HG03442 (cell line): ENCODE data around the gene LBHD2.
"Not testable (repeated sequence)": the region's sequence is repeated elsewhere in the genome, so short reads cannot be mapped to it uniquely, and the experiment has no call there.

ENCODE experiments used
- ATAC-seq: cut with Tn5 transposase; IDR thresholded peaks from one replicate; pipeline ENCODE4 v1.9.1; 2021; ENCODE audit warnings: mild to moderate bottlenecking, moderate library complexity; ENCODE audit not compliant: unreplicated experiment

LBHD2 gene

GRCh38 chr14:103084021-103084919 is at the start of gene LBHD2:
LBHD2 (plus strand) TSS chr14:103084210; CDS start chr14:103086013, 1,803 bp downstream.
- no peak for ATAC-seq

DNA sequence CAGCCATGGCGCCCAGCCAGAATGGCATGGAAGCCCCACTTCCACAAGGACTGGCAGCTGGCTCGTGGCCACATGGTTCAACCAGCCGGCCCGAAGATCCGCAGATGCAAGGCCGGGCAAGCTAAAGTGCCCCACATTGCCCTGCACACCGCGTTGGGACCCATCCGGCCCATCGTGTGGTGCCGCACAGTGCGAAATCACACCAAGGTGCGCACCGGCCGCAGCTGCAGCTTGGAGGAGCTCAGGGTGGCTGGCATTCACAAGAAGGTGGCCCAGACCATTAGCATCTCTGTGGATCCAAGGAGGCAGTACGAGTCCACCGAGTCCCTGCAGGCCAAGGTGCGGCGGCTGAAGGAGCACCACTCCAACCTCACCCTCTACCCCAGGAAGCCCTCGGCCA is 42.5 kb upstream of the LBHD2 start:
- no peak for ATAC-seq

DNA sequence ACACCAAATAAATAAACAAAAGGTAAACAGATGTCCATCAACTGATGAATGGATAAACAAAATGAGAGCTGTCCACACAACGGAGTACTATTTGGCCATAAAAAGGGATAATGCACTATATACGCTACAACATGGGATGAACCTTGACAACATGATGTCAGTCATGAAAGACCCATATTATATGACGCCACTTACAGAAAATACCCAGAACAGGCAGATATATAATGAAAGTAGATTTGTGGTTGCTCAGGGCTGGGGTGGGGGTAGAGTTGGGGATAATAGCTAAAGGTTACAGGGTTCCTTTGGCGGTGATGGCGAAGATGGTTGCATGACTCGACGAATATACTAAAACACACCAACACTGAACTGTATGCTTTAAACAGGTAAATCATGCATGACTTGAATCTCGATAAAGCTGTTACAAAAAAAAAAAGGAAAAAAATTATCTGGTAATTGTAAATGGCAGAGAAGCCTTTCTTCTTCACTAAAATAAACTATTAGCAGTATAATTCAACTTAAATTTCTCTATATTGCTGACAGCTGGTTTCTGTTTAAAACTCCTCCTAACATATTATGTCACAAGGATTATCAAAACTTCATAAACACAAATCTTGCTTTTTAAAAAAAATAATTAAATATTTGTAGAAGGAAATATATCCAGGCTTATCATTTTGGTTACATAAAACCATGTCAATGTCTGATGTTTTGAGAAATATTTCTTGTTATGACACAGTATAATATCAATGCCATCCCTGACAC is 40.6 kb upstream of the LBHD2 start:
- no peak for ATAC-seq

GRCh38 chr14:103045371-103045869 is 38.6 kb upstream of the LBHD2 start:
- no peak for ATAC-seq

DNA sequence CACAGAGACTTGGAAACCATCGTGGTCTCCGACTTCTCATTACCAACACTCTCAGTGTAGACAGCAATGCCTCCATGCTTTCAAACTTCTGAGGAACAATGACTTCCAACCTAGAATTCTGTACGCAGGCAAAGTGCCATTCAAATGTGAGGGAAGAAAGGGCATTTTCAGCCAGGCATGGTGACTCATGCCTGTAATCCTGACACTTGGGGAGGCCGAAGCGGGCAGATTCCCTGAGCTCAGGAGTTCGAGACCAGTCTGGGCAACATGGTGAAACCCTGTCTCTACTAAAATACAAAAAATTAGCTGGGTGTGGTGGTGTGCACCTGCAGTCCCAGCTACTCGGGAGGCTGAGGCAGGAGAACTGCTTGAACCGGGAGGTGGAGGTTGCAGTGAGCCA is 36.6 kb upstream of the LBHD2 start:
- ATAC-seq: not testable (repeated sequence)

DNA sequence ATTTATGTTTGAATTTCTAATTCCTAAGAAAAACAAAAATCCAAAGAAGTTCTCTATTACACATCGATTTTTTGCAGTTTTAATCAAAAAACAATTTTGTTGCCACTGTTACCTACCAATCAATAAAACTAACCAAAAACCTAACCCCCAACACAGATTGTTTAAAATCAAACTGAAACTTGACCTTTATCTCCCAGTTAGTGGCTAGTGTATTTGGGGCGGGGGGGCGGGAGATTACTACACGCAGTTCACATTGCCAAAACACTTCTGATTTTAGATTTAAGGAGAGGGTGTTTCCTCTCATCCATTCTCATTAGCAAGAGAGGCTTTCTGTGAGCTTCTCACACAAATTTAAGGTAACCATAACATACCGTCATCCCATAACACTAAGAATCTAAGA is 33.1 kb upstream of the LBHD2 start:
- ATAC-seq: no peak

GRCh38 chr14:103052407-103052806 is 31.6 kb upstream of the LBHD2 start:
- no peak for ATAC-seq

DNA sequence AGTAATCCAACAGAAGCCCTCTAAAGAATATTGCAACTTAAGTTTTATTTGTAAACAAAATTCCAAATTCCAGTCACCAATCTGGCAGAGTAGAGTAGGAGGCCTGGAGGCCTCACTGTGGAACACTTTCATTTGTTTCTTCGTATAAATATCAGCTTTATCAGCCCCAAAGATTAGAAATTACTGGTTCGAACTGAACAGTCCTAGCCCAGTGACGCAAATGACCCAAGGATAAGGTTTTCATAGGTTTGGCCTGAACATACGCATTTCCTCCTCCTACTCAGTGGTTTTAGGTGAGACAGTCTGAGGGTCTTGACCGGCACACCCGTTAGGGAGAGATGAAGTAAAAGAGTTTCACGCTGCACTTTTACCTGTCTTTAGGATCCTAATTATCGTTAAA is 28.3 kb upstream of the LBHD2 start:
- ATAC-seq: no peak

DNA sequence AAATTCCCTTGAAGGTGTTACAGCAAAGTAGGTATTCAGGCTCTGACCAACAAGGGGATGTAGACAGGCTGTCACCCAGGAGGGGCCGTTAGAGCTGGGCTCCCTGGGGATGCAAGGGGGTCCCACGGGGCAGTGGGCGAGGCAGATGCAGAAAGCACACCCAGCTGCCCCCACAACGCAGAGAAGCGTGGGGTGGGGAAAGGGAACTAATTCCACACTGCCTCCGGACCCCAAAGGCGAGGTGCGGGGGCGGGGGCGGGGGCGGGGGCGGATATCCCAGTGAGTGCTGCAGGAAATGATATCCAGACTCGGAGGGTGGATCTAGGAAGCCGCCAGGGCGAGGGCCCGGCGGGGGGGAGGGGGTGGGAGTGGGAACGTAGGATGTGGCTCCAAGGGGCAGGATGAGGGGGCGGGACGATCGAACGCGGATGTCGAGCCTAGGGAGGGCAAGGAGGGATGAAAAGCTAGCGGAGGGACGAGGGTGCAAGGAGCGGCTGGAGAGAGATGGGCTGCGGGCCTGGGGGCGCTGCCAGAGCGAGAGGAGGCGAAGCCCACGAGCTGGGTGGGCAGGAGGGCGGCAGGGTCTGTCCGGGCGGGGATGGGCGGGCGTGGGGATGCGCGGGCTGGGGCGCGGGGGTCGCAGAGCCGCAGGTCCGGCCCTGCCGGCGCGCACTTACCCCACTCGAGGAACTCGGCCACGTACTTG is 27.5 kb upstream of the LBHD2 start:
- peak; percentile 4 for ATAC-seq

DNA sequence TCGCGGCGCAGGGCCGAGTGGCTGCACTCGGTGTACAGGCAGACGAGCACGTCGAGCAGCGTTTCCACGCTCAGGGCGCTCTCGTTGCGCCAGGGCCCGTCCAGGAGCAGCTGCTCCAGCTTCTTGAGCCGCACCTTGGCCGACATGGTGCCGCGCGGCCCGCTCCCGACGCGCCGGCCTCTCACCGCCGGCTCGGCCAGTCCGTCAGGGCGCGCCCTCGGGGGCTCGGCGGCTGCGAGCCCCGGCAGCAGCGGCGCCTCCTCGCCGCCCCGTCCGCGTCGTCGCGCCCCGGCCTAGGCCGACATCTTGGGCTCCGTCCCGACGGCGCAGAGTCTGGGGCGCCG is 27.0 kb upstream of the LBHD2 start:
- no peak for ATAC-seq

- peak; percentile 77 for ATAC-seq
These were observed 26.4 kb upstream of the LBHD2 start, which contains the start of gene CDC42BPB for GRCh38 chr14:103057372-103058163. CDC42BPB (minus strand) TSS chr14:103057549; CDS start chr14:103057173, 376 bp downstream.

GRCh38 chr14:103058164-103059055 is 25.6 kb upstream of the LBHD2 start:
- no peak for ATAC-seq

DNA sequence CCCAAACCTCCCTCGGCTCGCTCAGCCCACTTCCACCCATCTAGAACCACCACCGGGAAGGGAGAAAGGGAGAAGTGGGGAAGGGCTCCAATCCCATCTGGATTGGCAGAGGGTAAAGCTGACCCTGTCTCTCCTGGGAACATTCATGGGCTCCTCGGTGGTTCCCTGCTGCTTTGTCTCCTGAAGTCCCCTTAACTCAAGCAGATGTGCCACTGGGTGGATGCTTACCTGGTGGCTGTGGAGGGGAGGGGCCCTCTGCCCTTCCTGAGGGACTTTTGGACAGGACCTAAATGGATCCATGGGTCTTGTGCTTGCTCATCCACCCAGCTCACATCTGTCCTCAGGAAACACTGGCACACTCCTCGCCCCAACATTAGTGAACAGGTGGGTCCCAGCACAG is 24.5 kb upstream of the LBHD2 start:
- no peak for ATAC-seq

DNA sequence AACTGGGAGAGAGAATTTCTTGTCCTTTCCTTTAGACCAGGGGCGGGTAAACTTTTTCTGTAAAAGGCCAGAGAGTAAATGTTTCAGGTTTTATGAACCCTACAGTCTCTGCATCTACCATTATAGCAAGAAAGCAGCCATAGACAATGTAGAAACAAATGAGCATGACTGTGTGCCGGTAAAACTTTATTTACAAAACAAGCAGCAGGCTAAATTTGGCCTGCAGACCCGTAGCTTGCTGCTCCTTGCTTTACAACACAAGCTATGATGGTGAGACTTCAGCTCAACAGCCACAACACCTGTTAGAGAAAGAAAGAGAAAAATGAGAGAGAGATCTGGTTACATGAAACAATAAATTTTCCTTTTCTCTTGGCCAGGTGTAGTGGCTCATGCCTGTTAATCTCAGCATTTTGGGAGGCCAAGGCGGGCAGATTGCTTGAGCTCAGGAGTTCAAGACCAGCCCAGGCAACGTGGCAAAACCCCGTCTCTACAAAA is 22.5 kb upstream of the LBHD2 start:
- ATAC-seq: no peak

- no peak for ATAC-seq
These were observed 19.6 kb upstream of the LBHD2 start for GRCh38 chr14:103064436-103064835.

GRCh38 chr14:103064978-103065377 is 19.0 kb upstream of the LBHD2 start:
- ATAC-seq: no peak

GRCh38 chr14:103065861-103066260 is 18.1 kb upstream of the LBHD2 start:
- ATAC-seq: no peak

GRCh38 chr14:103066399-103066798 is 17.6 kb upstream of the LBHD2 start:
- ATAC-seq: no peak

GRCh38 chr14:103067231-103067954 is 16.6 kb upstream of the LBHD2 start:
- ATAC-seq: no peak
